ENCODE results near the gene COX20.

Gene COX20

GRCh38 chr1:244881552-244882280, 46.3 kb downstream of the COX20 start:
- DNase-seq = no peak

DNA sequence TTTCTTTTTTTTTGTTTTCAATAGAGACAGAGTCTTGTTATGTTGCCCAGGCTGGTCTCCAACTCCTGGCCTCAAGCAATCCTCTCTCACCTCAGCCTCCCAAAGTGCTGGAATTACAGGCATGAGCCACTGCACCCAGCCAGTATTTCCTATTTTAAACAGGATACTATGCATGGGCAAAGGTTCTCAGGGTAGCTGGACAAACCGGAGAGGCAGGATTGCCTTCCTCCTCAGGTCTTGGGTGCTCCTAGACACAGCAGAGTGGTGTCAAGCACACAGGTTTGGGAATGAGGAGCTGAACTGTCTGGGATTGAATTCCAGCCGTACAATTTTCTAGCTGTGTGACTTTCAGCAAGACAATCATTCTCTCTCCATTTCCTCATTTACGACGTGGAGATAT, 51.8 kb downstream of the COX20 start:
- no peak for DNase-seq

DNA sequence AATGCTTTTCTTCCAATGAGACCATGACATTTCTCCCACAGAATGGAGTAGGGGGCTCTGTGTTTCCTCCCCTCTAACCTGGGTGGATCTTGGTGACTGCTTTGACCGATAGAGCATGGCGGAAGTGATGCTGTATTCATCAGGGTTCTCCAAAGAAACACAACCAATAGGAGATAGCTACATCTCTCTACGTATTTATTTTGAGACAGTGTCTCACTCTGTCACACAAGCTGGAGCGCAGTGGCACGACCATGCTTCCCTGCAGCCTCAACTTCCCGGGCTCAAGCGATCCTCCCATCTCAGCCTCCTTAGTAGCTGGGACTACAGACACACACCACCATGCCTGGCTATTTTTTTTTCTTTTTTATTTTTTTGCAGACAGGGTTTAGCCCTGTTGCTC, 58.4 kb downstream of the COX20 start:
- no peak for DNase-seq

All from activated CD8-positive, alpha-beta memory T cell treated with anti-CD3 and anti-CD28 coated beads for 24 hours (primary cell).